ENCODE measurements around the gene GNAQ. TPM values are rescaled to one million over a fixed set of nuclear protein-coding genes. Genes with fewer than 3 reads are reported as not detected.

Gene GNAQ
- total and polyA plus RNA-seq, 2 of the 13 experiments (the other 11 are each of a cell fraction or from before 2014, with no cell fraction given) = 16.5 to 17.7 TPM

DNA sequence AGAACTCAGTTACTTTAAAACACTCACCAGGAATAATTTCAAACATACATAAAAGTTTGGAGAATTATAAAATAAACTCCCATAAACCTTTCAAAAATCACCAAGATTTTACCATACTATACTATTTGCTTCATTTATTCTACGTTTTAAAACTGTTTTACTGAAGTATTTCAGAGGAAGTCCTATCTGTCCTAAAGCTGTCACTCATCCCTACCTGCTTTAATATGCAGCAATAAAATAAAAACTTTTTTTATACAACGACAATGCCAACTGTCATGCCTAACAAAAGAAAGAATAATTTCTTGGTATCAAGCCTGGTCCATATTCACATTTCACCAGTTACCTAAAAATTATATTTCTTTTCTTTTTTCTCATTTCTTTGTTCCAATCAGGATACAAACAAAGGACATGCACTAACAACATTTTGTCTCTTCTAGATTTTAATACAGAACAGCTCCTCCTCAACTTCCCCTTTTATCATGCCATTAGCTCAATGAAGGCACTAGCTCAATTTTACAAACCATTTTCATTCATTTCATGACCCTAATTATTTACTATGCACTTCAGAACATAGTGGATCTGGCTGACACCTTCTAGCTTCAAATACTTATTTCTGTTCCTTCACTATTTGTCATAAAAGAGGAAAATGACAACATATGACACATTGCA, 135.2 kb downstream of the GNAQ start:
- in situ Hi-C loops (cut with HindIII; ENCODE audit: extremely low pct_ligation_motif_present, low pct_unique_long_range_greater_than_20kb) = no loop called here
- no peaks in the 10 kb centered on the region for H3K27me3 ChIP-seq (ENCODE audit: control insufficient read depth in 1 of 2, insufficient read depth in 2 of 2, low read length in 2 of 2)
- 92% methylated on average over 2 of the region's 2 CpGs for WGBS (ENCODE audit: low lambda C conversion rate)
- H3K4me1 ChIP-seq (ENCODE audit: insufficient read depth, low read length) = no peaks in the 10 kb centered on the region
- no peak overlapping the region for H3K27ac ChIP-seq (ENCODE audit: extremely low read length, insufficient read depth, low read length)
- TF ChIP-seq ONECUT2 (CRISPR knock-in tag; IDR thresholded peaks at IDR 0.05) (no peak), ZNF839 (CRISPR knock-in tag; IDR thresholded peaks at IDR 0.05; ENCODE audit: borderline replicate concordance) (no peak), ZBTB21 (CRISPR knock-in tag; IDR thresholded peaks at IDR 0.05) (no peak), ZNF614 (CRISPR knock-in tag; IDR thresholded peaks at IDR 0.05; ENCODE audit: borderline replicate concordance) (no peak), ATAD3A (CRISPR knock-in tag; IDR thresholded peaks at IDR 0.05) (no peak), SP140L (CRISPR knock-in tag; IDR thresholded peaks at IDR 0.05; ENCODE audit: borderline replicate concordance) (no peak)
- TF ChIP-seq, protein P1, sequence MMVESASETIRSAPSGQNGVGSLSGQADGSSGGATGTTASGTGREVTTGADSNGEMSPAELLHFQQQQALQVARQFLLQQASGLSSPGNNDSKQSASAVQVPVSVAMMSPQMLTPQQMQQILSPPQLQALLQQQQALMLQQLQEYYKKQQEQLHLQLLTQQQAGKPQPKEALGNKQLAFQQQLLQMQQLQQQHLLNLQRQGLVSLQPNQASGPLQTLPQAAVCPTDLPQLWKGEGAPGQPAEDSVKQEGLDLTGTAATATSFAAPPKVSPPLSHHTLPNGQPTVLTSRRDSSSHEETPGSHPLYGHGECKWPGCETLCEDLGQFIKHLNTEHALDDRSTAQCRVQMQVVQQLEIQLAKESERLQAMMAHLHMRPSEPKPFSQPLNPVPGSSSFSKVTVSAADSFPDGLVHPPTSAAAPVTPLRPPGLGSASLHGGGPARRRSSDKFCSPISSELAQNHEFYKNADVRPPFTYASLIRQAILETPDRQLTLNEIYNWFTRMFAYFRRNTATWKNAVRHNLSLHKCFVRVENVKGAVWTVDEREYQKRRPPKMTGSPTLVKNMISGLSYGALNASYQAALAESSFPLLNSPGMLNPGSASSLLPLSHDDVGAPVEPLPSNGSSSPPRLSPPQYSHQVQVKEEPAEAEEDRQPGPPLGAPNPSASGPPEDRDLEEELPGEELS (CRISPR knock-in tag; IDR thresholded peaks at IDR 0.05) = no peak
- TF ChIP-seq, protein P2, sequence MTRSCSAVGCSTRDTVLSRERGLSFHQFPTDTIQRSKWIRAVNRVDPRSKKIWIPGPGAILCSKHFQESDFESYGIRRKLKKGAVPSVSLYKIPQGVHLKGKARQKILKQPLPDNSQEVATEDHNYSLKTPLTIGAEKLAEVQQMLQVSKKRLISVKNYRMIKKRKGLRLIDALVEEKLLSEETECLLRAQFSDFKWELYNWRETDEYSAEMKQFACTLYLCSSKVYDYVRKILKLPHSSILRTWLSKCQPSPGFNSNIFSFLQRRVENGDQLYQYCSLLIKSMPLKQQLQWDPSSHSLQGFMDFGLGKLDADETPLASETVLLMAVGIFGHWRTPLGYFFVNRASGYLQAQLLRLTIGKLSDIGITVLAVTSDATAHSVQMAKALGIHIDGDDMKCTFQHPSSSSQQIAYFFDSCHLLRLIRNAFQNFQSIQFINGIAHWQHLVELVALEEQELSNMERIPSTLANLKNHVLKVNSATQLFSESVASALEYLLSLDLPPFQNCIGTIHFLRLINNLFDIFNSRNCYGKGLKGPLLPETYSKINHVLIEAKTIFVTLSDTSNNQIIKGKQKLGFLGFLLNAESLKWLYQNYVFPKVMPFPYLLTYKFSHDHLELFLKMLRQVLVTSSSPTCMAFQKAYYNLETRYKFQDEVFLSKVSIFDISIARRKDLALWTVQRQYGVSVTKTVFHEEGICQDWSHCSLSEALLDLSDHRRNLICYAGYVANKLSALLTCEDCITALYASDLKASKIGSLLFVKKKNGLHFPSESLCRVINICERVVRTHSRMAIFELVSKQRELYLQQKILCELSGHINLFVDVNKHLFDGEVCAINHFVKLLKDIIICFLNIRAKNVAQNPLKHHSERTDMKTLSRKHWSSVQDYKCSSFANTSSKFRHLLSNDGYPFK (CRISPR knock-in tag; IDR thresholded peaks at IDR 0.05; ENCODE audit: borderline replicate concordance) = no peak
- TF ChIP-seq, protein P3, sequence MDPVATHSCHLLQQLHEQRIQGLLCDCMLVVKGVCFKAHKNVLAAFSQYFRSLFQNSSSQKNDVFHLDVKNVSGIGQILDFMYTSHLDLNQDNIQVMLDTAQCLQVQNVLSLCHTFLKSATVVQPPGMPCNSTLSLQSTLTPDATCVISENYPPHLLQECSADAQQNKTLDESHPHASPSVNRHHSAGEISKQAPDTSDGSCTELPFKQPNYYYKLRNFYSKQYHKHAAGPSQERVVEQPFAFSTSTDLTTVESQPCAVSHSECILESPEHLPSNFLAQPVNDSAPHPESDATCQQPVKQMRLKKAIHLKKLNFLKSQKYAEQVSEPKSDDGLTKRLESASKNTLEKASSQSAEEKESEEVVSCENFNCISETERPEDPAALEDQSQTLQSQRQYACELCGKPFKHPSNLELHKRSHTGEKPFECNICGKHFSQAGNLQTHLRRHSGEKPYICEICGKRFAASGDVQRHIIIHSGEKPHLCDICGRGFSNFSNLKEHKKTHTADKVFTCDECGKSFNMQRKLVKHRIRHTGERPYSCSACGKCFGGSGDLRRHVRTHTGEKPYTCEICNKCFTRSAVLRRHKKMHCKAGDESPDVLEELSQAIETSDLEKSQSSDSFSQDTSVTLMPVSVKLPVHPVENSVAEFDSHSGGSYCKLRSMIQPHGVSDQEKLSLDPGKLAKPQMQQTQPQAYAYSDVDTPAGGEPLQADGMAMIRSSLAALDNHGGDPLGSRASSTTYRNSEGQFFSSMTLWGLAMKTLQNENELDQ (CRISPR knock-in tag; IDR thresholded peaks at IDR 0.05; ENCODE audit: borderline replicate concordance) = no peak
- no peak for ATAC-seq
- no peak overlapping the region for H3K4me3 ChIP-seq (replicated peaks in 1 of 3; ENCODE audit: insufficient read depth in 1 of 3, low read depth in 2 of 3, low read length in 3 of 3)
- CTCF ChIA-PET (ENCODE audit: low intra/inter-chr PET ratio, low total read pairs) = no interaction called here
- peaks cover 2 to 4% of the 10 kb centered on the region in 2 experiments; a peak in 1 of 5 replicates for H3K36me3 ChIP-seq (replicated peaks in 1 of 2; ENCODE audit: control insufficient read depth in 1 of 2, insufficient read depth in 2 of 2, low read length in 2 of 2)
- no peak for FAIRE-seq
- no peak overlapping the region for H3K4me2 ChIP-seq (ENCODE audit: low read depth, low read length)
- no peaks in the 10 kb centered on the region for H4K20me1 ChIP-seq (ENCODE audit: insufficient read depth, low read length)
- BruUV-seq (replicated peaks) = no TSS peak
- POLR2A ChIA-PET = no interaction called here
- no peaks in the 10 kb centered on the region for H3K79me2 ChIP-seq (ENCODE audit: insufficient read depth, low read length)
- no peak for DNase-seq (ENCODE audit: low spot score)
- no peak overlapping the region for H3K9ac ChIP-seq (ENCODE audit: insufficient read depth, low read depth, low read length)
- intact Hi-C loops (cut with micrococcal nuclease; ENCODE audit: unreplicated experiment) = no loop called here
- H2AFZ ChIP-seq (ENCODE audit: low read length) = no peak overlapping the region
- no peaks in the 10 kb centered on the region for H3K9me3 ChIP-seq (ENCODE audit: low read length)

Data from HepG2 (cell line).